GM23248 (cell line): ENCODE results near the gene C1orf87. TPM values are rescaled to one million over a fixed set of nuclear protein-coding genes. Genes with fewer than 3 reads are reported as not detected.

Experiments
- DNase-seq: peaks from one replicate; pipeline ENCODE4 v3.0.0-alpha.2; 2015
- H2AFZ ChIP-seq: fragments of 200-600 bp; sonication (generic); 2 replicates; pipeline ENCODE4 v1.6.1; 2016; ENCODE audit warnings: antibody characterized with exemption
- H3F3A ChIP-seq: fragments of 200-600 bp; sonication (generic); 2 replicates; pipeline ENCODE4 v1.6.1; 2016; ENCODE audit warnings: mild to moderate bottlenecking, antibody characterized with exemption, mixed run types; ENCODE audit not compliant: insufficient read depth
- H3K27ac ChIP-seq: fragments of 200-600 bp; sonication (generic); 2 replicates; pipeline ENCODE4 v1.5.1; 2016; ENCODE audit warnings: mild to moderate bottlenecking
- H3K27me3 ChIP-seq: fragments of 200-600 bp; sonication (generic); replicated peaks from 2 replicates; pipeline ENCODE4 v1.6.1; 2016; ENCODE audit warnings: mild to moderate bottlenecking; ENCODE audit not compliant: insufficient read depth
- H3K36me3 ChIP-seq: fragments of 200-600 bp; sonication (generic); 2 replicates; pipeline ENCODE4 v1.6.1; 2016; ENCODE audit warnings: low read depth, mild to moderate bottlenecking
- H3K4me1 ChIP-seq: fragments of 200-600 bp; sonication (generic); 2 replicates; pipeline ENCODE4 v1.6.1; 2016; ENCODE audit warnings: mild to moderate bottlenecking; ENCODE audit not compliant: insufficient read depth
- H3K4me2 ChIP-seq: fragments of 200-600 bp; sonication (generic); one replicate; pipeline ENCODE4 v1.6.1; 2016; ENCODE audit warnings: mild to moderate bottlenecking; ENCODE audit not compliant: unreplicated experiment
- H3K4me3 ChIP-seq: fragments of 200-600 bp; sonication (generic); 2 replicates; pipeline ENCODE4 v1.5.1; 2016; ENCODE audit warnings: mild to moderate bottlenecking
- H3K79me2 ChIP-seq: fragments of 200-600 bp; sonication (generic); 2 replicates; pipeline ENCODE4 v1.6.1; 2016; ENCODE audit warnings: mild to moderate bottlenecking; ENCODE audit not compliant: insufficient read depth
- H3K9ac ChIP-seq: fragments of 200-600 bp; sonication (generic); 2 replicates; pipeline ENCODE4 v1.6.1; 2016; ENCODE audit warnings: mild to moderate bottlenecking
- H3K9me2 ChIP-seq: fragments of 200-600 bp; sonication (generic); 2 replicates; pipeline ENCODE4 v1.6.1; 2016; ENCODE audit warnings: mixed run types, mild to moderate bottlenecking, moderate library complexity; ENCODE audit not compliant: insufficient read depth
- H3K9me3 ChIP-seq: fragments of 200-600 bp; sonication (generic); one replicate; pipeline ENCODE4 v1.6.1; 2017; ENCODE audit warnings: low read depth
- H4K20me1 ChIP-seq: fragments of 200-600 bp; sonication (generic); 2 replicates; pipeline ENCODE4 v1.6.0; 2016; ENCODE audit not compliant: insufficient read depth
- EZH2 ChIP-seq: fragments of 200-600 bp; sonication (generic); IDR thresholded peaks from 2 replicates; pipeline ENCODE4 v1.6.1; 2018; ENCODE audit warnings: antibody characterized with exemption, mild to moderate bottlenecking; ENCODE audit not compliant: insufficient read depth, poor library complexity, severe bottlenecking
- EZH2phosphoT487 ChIP-seq: fragments of 200-600 bp; sonication (generic); IDR thresholded peaks from 2 replicates; pipeline ENCODE4 v1.6.1; 2018; ENCODE audit warnings: antibody characterized with exemption, moderate library complexity, mild to moderate bottlenecking, low read depth; ENCODE audit not compliant: insufficient read depth
- WGBS, 2 experiments: methylation state at CpG; one replicate each; pipeline ENCODE4 v1.1.6; 2015 to 2017; ENCODE audit warnings: low lambda C conversion rate in 2 of 2, low coverage in 1 of 2; ENCODE audit errors: missing lambda C conversion rate in 2 of 2; 5-methylcytosine and 5-hydroxymethylcytosine counted together
- in situ Hi-C: fragments of 300-500 bp; cut with MboI; formaldehyde crosslinking; loops from 2 replicates; pipeline ENCODE4 v1.15.0; 2020
- polyA plus RNA-seq: library from polyadenylated mRNA; unstranded; fragments of >200 nt; fragmentation: Nextera tagmentation; extraction: Ambion mirVana; gene quantifications from 2 replicates; pipeline ENCODE4 v1.2.1, GENCODE V29; 2016
- total RNA-seq: library from RNA; depleted of rRNA; stranded (reverse); fragments of >200 nt; shearing (Covaris generic); gene quantifications from 2 replicates; pipeline ENCODE4 v1.2.3, GENCODE V29; 2014

Gene C1orf87
- total and polyA plus RNA-seq, 2 experiments from 2014 or later, result not detected

DNA sequence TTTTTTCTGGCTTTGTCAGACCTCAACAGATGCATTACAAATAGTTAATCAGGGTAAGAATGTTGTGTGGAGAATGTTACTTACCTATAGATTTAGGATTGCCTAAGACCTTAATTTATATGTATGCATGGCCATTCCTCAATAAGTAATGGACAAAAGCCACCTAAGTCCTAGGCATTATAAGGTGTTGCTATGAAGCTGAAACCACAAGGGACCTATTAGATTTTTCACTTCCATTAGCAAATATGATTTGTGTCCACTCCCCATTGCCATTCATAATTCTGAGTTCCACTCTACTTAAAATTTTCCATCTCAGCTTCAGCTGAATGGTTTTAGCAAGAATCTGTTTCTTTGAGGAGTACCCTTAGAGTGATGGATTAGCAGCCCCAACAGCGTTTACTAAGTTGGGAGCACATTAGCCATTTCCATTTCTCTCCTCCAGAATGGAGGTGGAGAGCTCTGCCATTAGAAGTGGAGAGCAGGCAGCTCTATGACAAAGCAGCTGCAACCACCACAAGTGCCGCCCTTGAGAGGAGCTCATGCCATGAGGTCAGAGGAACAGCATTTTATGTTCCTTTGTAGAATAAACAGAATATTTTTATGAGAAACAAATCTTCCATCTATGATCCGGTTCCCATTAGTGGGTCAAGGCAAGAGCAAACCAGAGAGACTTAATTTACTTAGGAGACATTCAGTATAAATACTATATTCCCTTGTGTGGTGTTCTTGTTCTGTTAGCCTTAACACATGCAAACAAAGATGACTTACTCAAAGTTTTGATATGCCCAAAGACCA is 28.9 kb upstream of the C1orf87 start:
- Histone ChIP-seq H3F3A (no peaks in the 10 kb centered on the region), H3K4me2 (no peak overlapping the region), H3K9me3 (no peaks in the 10 kb centered on the region), H3K9me2 (no peaks in the 10 kb centered on the region), H2AFZ (no peak overlapping the region), H3K27ac (no peak overlapping the region), H3K9ac (no peak overlapping the region), H3K4me3 (no peak overlapping the region), H3K27me3 (no peaks in the 10 kb centered on the region), H3K36me3 (no peaks in the 10 kb centered on the region), H4K20me1 (no peaks in the 10 kb centered on the region), H3K79me2 (no peaks in the 10 kb centered on the region), H3K4me1 (peaks cover 7% of the 10 kb centered on the region; the same call in 1 of the 2 replicates)
- 68 to 71% methylated on average over 3 of the region's 3 CpGs for WGBS, 2 experiments
- in situ Hi-C loops, result no loop called here
- no peak for TF ChIP-seq EZH2phosphoT487
- TF ChIP-seq EZH2, result no peak
- no peak for DNase-seq

DNA sequence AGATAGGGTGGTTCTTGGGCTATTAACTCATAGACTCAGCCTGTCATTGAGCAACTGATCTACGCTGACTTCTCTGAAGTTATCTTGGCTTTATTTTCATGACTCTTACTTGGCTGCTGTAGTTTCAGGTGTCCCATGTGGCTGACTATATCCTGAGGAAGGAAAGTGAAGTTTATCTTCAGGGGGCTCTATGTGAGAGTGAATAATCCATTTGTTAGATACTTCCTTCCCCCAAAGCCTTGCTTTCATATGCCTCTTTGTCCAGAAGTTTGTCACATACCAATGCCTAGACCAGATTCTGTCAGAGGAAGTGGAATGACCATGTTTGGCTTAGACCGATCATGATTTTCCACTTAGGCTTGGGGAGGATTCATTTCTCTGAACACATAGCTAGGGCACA is 27.9 kb upstream of the C1orf87 start:
- no peaks in the 10 kb centered on the region for H4K20me1 ChIP-seq
- no peaks in the 10 kb centered on the region for H3K9me2 ChIP-seq
- no peaks in the 10 kb centered on the region for H3K79me2 ChIP-seq
- 79 to 93% methylated on average over 2 of the region's 2 CpGs for WGBS, 2 experiments
- H3K9me3 ChIP-seq, result no peaks in the 10 kb centered on the region
- DNase-seq, result no peak
- no peak overlapping the region for H3K4me3 ChIP-seq
- H2AFZ ChIP-seq, result no peak overlapping the region
- no peak overlapping the region for H3K27ac ChIP-seq
- in situ Hi-C loops, result no loop called here
- H3K4me1 ChIP-seq, result peaks cover 7% of the 10 kb centered on the region; the same call in 1 of the 2 replicates
- no peak overlapping the region for H3K9ac ChIP-seq
- no peaks in the 10 kb centered on the region for H3F3A ChIP-seq
- H3K36me3 ChIP-seq, result no peaks in the 10 kb centered on the region
- H3K27me3 ChIP-seq, result no peaks in the 10 kb centered on the region
- no peak overlapping the region for H3K4me2 ChIP-seq
- TF ChIP-seq EZH2phosphoT487, result no peak
- TF ChIP-seq EZH2, result no peak

DNA sequence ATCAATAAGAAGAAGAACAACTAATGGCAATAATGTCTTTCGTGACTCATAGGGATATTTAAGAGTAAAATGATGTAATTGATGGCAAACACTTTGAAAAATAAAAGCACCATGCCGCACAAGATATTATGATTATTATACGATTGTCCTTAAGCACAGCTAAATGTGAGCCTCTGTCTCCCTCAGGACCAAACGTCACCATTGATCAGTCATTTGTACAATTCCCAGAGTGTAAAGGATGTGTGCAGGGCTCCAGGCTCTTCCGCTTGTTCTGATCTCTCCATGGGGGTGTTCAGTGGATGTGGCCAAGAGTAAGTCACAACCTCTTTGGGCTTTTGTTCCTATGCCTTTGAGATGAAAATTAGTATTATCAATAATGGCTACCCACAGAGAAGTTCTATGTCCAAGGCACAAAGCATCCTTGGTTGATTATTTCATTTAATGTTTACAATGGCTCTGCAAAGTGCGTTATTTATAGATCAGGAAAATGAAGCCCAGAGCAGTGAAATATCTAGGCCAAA is 17.7 kb upstream of the C1orf87 start:
- in situ Hi-C loops, result no loop called here

GRCh38 chr1:60090655-60091054 is 17.1 kb upstream of the C1orf87 start:
- no peak overlapping the region for H3K27ac ChIP-seq
- no peaks in the 10 kb centered on the region for H3F3A ChIP-seq
- no peak overlapping the region for H3K4me2 ChIP-seq
- DNase-seq, result no peak
- no peaks in the 10 kb centered on the region for H3K27me3 ChIP-seq
- H3K36me3 ChIP-seq, result no peaks in the 10 kb centered on the region
- in situ Hi-C loops, result no loop called here
- H3K9ac ChIP-seq, result no peak overlapping the region
- no peaks in the 10 kb centered on the region for H3K9me2 ChIP-seq
- H3K79me2 ChIP-seq, result no peaks in the 10 kb centered on the region
- no peaks in the 10 kb centered on the region for H4K20me1 ChIP-seq
- no peaks in the 10 kb centered on the region for H3K4me1 ChIP-seq
- H2AFZ ChIP-seq, result no peak overlapping the region
- WGBS, 2 experiments, result 92 to 96% methylated on average over 2 of the region's 2 CpGs
- H3K4me3 ChIP-seq, result no peak overlapping the region
- no peaks in the 10 kb centered on the region for H3K9me3 ChIP-seq
- TF ChIP-seq EZH2, result no peak
- no peak for TF ChIP-seq EZH2phosphoT487

More for the DNA sequence above, 17.7 kb upstream of the C1orf87 start:
- TF ChIP-seq EZH2, result no peak
- TF ChIP-seq EZH2phosphoT487, result no peak
- H3K9me3 ChIP-seq, result no peaks in the 10 kb centered on the region
- H3K9ac ChIP-seq, result no peak overlapping the region
- no peak overlapping the region for H3K4me3 ChIP-seq
- no peaks in the 10 kb centered on the region for H3F3A ChIP-seq
- no peaks in the 10 kb centered on the region for H3K27me3 ChIP-seq
- H3K27ac ChIP-seq, result no peak overlapping the region
- DNase-seq, result no peak
- H3K4me2 ChIP-seq, result no peak overlapping the region
- no peak overlapping the region for H2AFZ ChIP-seq
- no peaks in the 10 kb centered on the region for H4K20me1 ChIP-seq
- H3K4me1 ChIP-seq, result no peaks in the 10 kb centered on the region
- no peaks in the 10 kb centered on the region for H3K79me2 ChIP-seq
- H3K9me2 ChIP-seq, result no peaks in the 10 kb centered on the region
- H3K36me3 ChIP-seq, result no peaks in the 10 kb centered on the region
- 92 to 93% methylated on average over 6 of the region's 6 CpGs for WGBS, 2 experiments
